ENCODE measurements around the gene PTPRN2. TPM values are rescaled to one million over a fixed set of nuclear protein-coding genes. Genes with fewer than 3 reads are reported as not detected.

Gene PTPRN2
- total and polyA plus RNA-seq, 2 of the 13 experiments (the other 11 are each of a cell fraction or from before 2014, with no cell fraction given) = 2.5 to 24.2 TPM

DNA sequence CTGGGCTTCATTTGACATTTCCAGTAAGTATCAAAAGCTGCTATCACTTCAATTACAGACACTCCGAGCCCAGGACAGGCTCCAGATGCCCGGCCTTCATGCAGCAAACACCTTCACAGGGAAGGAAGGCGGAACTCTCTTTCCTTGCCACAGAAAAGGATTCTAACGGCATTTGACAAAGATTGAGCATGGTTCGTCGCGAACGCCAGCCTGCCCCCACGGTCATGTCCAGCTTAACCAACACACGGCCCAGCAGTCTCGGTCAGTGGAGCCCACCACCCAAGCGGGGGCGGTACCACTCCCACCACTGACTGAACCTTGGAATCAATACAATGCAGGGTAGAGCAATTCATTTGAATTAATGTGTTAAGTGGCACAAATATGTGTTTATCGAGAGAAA, 643.6 kb downstream of the PTPRN2 start:
- Histone ChIP-seq H3K9me3 (ENCODE audit: low read length) (0 out of 2 replicates have a peak, but pooled peaks cover 8% of the 10 kb centered on the region), H3K79me2 (ENCODE audit: insufficient read depth, low read length) (no peaks in the 10 kb centered on the region), H3K4me3 (replicated peaks in 1 of 3; ENCODE audit: insufficient read depth in 1 of 3, low read depth in 2 of 3, low read length in 3 of 3) (no peak overlapping the region), H4K20me1 (ENCODE audit: insufficient read depth, low read length) (peaks cover 4% of the 10 kb centered on the region; the same call in 1 of the 2 replicates), H3K36me3 (replicated peaks in 1 of 2; ENCODE audit: control insufficient read depth in 1 of 2, insufficient read depth in 2 of 2, low read length in 2 of 2) (no peaks in the 10 kb centered on the region), H3K9ac (ENCODE audit: insufficient read depth, low read depth, low read length) (no peak overlapping the region), H3K27me3 (ENCODE audit: control insufficient read depth in 1 of 2, insufficient read depth in 2 of 2, low read length in 2 of 2) (peaks cover 0 to 1% of the 10 kb centered on the region in 2 experiments; a peak in 2 of 5 replicates), H3K27ac (ENCODE audit: extremely low read length, insufficient read depth, low read length) (no peak overlapping the region), H3K4me2 (ENCODE audit: low read depth, low read length) (no peak overlapping the region), H2AFZ (ENCODE audit: low read length) (no peak overlapping the region), H3K4me1 (ENCODE audit: insufficient read depth, low read length) (peaks cover 21% of the 10 kb centered on the region)
- TF ChIP-seq, protein P1, sequence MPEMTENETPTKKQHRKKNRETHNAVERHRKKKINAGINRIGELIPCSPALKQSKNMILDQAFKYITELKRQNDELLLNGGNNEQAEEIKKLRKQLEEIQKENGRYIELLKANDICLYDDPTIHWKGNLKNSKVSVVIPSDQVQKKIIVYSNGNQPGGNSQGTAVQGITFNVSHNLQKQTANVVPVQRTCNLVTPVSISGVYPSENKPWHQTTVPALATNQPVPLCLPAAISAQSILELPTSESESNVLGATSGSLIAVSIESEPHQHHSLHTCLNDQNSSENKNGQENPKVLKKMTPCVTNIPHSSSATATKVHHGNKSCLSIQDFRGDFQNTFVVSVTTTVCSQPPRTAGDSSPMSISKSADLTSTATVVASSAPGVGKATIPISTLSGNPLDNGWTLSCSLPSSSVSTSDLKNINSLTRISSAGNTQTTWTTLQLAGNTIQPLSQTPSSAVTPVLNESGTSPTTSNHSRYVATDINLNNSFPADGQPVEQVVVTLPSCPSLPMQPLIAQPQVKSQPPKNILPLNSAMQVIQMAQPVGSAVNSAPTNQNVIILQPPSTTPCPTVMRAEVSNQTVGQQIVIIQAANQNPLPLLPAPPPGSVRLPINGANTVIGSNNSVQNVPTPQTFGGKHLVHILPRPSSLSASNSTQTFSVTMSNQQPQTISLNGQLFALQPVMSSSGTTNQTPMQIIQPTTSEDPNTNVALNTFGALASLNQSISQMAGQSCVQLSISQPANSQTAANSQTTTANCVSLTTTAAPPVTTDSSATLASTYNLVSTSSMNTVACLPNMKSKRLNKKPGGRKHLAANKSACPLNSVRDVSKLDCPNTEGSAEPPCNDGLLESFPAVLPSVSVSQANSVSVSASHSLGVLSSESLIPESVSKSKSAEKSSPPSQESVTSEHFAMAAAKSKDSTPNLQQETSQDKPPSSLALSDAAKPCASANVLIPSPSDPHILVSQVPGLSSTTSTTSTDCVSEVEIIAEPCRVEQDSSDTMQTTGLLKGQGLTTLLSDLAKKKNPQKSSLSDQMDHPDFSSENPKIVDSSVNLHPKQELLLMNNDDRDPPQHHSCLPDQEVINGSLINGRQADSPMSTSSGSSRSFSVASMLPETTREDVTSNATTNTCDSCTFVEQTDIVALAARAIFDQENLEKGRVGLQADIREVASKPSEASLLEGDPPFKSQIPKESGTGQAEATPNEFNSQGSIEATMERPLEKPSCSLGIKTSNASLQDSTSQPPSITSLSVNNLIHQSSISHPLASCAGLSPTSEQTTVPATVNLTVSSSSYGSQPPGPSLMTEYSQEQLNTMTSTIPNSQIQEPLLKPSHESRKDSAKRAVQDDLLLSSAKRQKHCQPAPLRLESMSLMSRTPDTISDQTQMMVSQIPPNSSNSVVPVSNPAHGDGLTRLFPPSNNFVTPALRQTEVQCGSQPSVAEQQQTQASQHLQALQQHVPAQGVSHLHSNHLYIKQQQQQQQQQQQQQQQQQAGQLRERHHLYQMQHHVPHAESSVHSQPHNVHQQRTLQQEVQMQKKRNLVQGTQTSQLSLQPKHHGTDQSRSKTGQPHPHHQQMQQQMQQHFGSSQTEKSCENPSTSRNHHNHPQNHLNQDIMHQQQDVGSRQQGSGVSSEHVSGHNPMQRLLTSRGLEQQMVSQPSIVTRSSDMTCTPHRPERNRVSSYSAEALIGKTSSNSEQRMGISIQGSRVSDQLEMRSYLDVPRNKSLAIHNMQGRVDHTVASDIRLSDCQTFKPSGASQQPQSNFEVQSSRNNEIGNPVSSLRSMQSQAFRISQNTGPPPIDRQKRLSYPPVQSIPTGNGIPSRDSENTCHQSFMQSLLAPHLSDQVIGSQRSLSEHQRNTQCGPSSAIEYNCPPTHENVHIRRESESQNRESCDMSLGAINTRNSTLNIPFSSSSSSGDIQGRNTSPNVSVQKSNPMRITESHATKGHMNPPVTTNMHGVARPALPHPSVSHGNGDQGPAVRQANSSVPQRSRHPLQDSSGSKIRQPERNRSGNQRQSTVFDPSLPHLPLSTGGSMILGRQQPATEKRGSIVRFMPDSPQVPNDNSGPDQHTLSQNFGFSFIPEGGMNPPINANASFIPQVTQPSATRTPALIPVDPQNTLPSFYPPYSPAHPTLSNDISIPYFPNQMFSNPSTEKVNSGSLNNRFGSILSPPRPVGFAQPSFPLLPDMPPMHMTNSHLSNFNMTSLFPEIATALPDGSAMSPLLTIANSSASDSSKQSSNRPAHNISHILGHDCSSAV (CRISPR knock-in tag; IDR thresholded peaks at IDR 0.05; ENCODE audit: borderline replicate concordance) = no peak
- no peak for TF ChIP-seq ZNF253 (CRISPR knock-in tag; IDR thresholded peaks at IDR 0.05; ENCODE audit: borderline replicate concordance)
- TF ChIP-seq, protein P2, sequence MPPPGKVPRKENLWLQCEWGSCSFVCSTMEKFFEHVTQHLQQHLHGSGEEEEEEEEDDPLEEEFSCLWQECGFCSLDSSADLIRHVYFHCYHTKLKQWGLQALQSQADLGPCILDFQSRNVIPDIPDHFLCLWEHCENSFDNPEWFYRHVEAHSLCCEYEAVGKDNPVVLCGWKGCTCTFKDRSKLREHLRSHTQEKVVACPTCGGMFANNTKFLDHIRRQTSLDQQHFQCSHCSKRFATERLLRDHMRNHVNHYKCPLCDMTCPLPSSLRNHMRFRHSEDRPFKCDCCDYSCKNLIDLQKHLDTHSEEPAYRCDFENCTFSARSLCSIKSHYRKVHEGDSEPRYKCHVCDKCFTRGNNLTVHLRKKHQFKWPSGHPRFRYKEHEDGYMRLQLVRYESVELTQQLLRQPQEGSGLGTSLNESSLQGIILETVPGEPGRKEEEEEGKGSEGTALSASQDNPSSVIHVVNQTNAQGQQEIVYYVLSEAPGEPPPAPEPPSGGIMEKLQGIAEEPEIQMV (CRISPR knock-in tag; IDR thresholded peaks at IDR 0.05; ENCODE audit: low read depth) = no peak
- TF ChIP-seq, protein P3, sequence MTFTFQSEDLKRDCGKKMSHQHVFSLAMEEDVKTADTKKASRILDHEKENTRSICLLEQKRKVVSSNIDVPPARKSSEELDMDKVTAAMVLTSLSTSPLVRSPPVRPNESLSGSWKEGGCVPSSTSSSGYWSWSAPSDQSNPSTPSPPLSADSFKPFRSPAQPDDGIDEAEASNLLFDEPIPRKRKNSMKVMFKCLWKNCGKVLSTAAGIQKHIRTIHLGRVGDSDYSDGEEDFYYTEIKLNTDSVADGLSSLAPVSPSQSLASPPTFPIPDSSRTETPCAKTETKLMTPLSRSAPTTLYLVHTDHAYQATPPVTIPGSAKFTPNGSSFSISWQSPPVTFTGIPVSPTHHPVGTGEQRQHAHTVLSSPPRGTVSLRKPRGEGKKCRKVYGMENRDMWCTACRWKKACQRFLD (CRISPR knock-in tag; IDR thresholded peaks at IDR 0.05; ENCODE audit: borderline replicate concordance) = no peak
- TF ChIP-seq, protein P4, sequence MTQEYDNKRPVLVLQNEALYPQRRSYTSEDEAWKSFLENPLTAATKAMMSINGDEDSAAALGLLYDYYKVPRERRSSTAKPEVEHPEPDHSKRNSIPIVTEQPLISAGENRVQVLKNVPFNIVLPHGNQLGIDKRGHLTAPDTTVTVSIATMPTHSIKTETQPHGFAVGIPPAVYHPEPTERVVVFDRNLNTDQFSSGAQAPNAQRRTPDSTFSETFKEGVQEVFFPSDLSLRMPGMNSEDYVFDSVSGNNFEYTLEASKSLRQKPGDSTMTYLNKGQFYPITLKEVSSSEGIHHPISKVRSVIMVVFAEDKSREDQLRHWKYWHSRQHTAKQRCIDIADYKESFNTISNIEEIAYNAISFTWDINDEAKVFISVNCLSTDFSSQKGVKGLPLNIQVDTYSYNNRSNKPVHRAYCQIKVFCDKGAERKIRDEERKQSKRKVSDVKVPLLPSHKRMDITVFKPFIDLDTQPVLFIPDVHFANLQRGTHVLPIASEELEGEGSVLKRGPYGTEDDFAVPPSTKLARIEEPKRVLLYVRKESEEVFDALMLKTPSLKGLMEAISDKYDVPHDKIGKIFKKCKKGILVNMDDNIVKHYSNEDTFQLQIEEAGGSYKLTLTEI (CRISPR knock-in tag; conservative IDR thresholded peaks at IDR 0.05) = no peak
- no peak for TF ChIP-seq ZFP36L1 (CRISPR knock-in tag; IDR thresholded peaks at IDR 0.05)
- TF ChIP-seq SETDB1 (CRISPR knock-in tag; IDR thresholded peaks at IDR 0.05; ENCODE audit: borderline replicate concordance) = no peak
- BruUV-seq (replicated peaks) = no TSS peak
- DNase-seq (ENCODE audit: low spot score) (no peak), ATAC-seq (no peak), FAIRE-seq (no peak)
- intact Hi-C loops (cut with micrococcal nuclease; ENCODE audit: unreplicated experiment) = no loop called here
- 81% methylated on average over 14 of the region's 14 CpGs for WGBS (ENCODE audit: low lambda C conversion rate)
- in situ Hi-C loops (cut with HindIII; ENCODE audit: extremely low pct_ligation_motif_present, low pct_unique_long_range_greater_than_20kb) = no loop called here
- ChIA-PET POLR2A (no interaction called here), CTCF (ENCODE audit: low intra/inter-chr PET ratio, low total read pairs) (no interaction called here)
